Right lobe of liver (tissue), 4 donors: ENCODE measurements around the gene CRISP2.

Source experiments
- CTCF ChIP-seq, 4 donors: fragments of 200-600 bp in 3 of 4; fragments of 450-650 bp in 1 of 4; IDR thresholded peaks; one replicate each; pipeline versions ENCODE4 v1.5.1 to v1.8.0; 2016 to 2022; ENCODE audit warnings: antibody characterized with exemption in 4 of 4, mild to moderate bottlenecking in 2 of 4
- POLR2A ChIP-seq: fragments of 450-650 bp; IDR thresholded peaks from one replicate; pipeline ENCODE4 v1.6.1; 2017; ENCODE audit warnings: antibody characterized with exemption, mild to moderate bottlenecking
- donor health status: DM: no; HTN: no; CAD: no.
- donor health status: DM: no; HTN: no; CAD: no.
- donor health status: DM: no; HTN: yes; CAD: no.

GRCh38 chr6:49645139-49645538, 68.2 kb downstream of the CRISP2 start:
- TF ChIP-seq CTCF (IDR thresholded peaks at IDR 0.05): no peak
- no peak for TF ChIP-seq POLR2A
